Measurements from ENCODE around the gene RDH5. TPM values are rescaled to one million over a fixed set of nuclear protein-coding genes. Genes with fewer than 3 reads are reported as not detected.

Gene RDH5
- total RNA-seq, 1 experiment from 2014 or later, result 5.8 TPM

- DNase-seq (ENCODE audit: low spot score), result no peak
- no peak for TF ChIP-seq TCF7 (CRISPR knock-in tag; IDR thresholded peaks at IDR 0.05; ENCODE audit: low read depth)
- TF ChIP-seq, protein P1, sequence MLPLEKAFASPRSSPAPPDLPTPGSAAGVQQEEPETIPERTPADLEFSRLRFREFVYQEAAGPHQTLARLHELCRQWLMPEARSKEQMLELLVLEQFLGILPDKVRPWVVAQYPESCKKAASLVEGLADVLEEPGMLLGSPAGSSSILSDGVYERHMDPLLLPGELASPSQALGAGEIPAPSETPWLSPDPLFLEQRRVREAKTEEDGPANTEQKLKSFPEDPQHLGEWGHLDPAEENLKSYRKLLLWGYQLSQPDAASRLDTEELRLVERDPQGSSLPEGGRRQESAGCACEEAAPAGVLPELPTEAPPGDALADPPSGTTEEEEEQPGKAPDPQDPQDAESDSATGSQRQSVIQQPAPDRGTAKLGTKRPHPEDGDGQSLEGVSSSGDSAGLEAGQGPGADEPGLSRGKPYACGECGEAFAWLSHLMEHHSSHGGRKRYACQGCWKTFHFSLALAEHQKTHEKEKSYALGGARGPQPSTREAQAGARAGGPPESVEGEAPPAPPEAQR (CRISPR knock-in tag; IDR thresholded peaks at IDR 0.05), result no peak
- no peak for TF ChIP-seq ZNF219 (CRISPR knock-in tag; IDR thresholded peaks at IDR 0.05; ENCODE audit: borderline replicate concordance)
- no peak for TF ChIP-seq MLX (CRISPR knock-in tag; IDR thresholded peaks at IDR 0.05)
- TF ChIP-seq FOXP1 (CRISPR knock-in tag; IDR thresholded peaks at IDR 0.05; ENCODE audit: borderline replicate concordance), result no peak
- TF ChIP-seq FOXK1 (CRISPR knock-in tag; IDR thresholded peaks at IDR 0.05), result no peak
- TF ChIP-seq SP1 (CRISPR knock-in tag; conservative IDR thresholded peaks at IDR 0.05), result no peak
- TF ChIP-seq, protein P2, sequence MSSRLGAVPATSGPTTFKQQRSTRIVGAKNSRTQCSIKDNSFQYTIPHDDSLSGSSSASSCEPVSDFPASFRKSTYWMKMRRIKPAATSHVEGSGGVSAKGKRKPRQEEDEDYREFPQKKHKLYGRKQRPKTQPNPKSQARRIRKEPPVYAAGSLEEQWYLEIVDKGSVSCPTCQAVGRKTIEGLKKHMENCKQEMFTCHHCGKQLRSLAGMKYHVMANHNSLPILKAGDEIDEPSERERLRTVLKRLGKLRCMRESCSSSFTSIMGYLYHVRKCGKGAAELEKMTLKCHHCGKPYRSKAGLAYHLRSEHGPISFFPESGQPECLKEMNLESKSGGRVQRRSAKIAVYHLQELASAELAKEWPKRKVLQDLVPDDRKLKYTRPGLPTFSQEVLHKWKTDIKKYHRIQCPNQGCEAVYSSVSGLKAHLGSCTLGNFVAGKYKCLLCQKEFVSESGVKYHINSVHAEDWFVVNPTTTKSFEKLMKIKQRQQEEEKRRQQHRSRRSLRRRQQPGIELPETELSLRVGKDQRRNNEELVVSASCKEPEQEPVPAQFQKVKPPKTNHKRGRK (CRISPR knock-in tag; IDR thresholded peaks at IDR 0.05; ENCODE audit: borderline replicate concordance), result no peak
- TF ChIP-seq STAT6 (CRISPR knock-in tag; conservative IDR thresholded peaks at IDR 0.05; ENCODE audit: low read depth), result no peak
- TF ChIP-seq GTF2I (CRISPR knock-in tag; conservative IDR thresholded peaks at IDR 0.05), result no peak
- no peak for TF ChIP-seq ATF2 (CRISPR knock-in tag; IDR thresholded peaks at IDR 0.05; ENCODE audit: borderline replicate concordance, low read depth)
- no peak for TF ChIP-seq ZNF671 (CRISPR knock-in tag; IDR thresholded peaks at IDR 0.05)
- TF ChIP-seq, protein P3, sequence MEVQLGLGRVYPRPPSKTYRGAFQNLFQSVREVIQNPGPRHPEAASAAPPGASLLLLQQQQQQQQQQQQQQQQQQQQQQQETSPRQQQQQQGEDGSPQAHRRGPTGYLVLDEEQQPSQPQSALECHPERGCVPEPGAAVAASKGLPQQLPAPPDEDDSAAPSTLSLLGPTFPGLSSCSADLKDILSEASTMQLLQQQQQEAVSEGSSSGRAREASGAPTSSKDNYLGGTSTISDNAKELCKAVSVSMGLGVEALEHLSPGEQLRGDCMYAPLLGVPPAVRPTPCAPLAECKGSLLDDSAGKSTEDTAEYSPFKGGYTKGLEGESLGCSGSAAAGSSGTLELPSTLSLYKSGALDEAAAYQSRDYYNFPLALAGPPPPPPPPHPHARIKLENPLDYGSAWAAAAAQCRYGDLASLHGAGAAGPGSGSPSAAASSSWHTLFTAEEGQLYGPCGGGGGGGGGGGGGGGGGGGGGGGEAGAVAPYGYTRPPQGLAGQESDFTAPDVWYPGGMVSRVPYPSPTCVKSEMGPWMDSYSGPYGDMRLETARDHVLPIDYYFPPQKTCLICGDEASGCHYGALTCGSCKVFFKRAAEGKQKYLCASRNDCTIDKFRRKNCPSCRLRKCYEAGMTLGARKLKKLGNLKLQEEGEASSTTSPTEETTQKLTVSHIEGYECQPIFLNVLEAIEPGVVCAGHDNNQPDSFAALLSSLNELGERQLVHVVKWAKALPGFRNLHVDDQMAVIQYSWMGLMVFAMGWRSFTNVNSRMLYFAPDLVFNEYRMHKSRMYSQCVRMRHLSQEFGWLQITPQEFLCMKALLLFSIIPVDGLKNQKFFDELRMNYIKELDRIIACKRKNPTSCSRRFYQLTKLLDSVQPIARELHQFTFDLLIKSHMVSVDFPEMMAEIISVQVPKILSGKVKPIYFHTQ (CRISPR knock-in tag; IDR thresholded peaks at IDR 0.05), result no peak
- TF ChIP-seq GABPB1 (CRISPR knock-in tag; IDR thresholded peaks at IDR 0.05), result no peak
- no peak for TF ChIP-seq MXD4 (CRISPR knock-in tag; IDR thresholded peaks at IDR 0.05; ENCODE audit: borderline replicate concordance)
- no peak overlapping the region for H3K4me3 Mint-ChIP-seq
- no peaks in the 10 kb centered on the region for H3K9me3 Mint-ChIP-seq
- no peaks in the 10 kb centered on the region for H3K27me3 Mint-ChIP-seq (ENCODE audit: low read depth)
- POLR2A ChIA-PET, result no interaction called here
- CTCF ChIA-PET, result no interaction called here
- H3K36me3 Mint-ChIP-seq, result no peaks in the 10 kb centered on the region
- no peak for ATAC-seq
- no peak overlapping the region for H3K27ac Mint-ChIP-seq
- H3K4me1 Mint-ChIP-seq, result peaks cover 32% of the 10 kb centered on the region
Observed at GRCh38 chr12:55732288-55732687, 12.1 kb downstream of the RDH5 start.

All from WTC11 (cell line).